Endothelial cell of umbilical vein (primary cell): Measurements from ENCODE around the gene MAPK8. TPM values are rescaled to one million over a fixed set of nuclear protein-coding genes. Genes with fewer than 3 reads are reported as not detected.

Source experiments
- BruUV-seq: library from RNA; stranded (reverse); fragments of 400-500 nt; replicated peaks from 2 replicates; lab custom pipeline; 2021; lab: Mats Ljungman, UMichigan
- CTCF ChIA-PET: fragments of 300-600, 350-600 bp; sonication (Branson Sonifier 250); formaldehyde crosslinking; loops from one replicate; lab custom pipeline; 2021; ENCODE audit warnings: antibody characterized with exemption, inconsistent platforms; lab: Charles Lee
- POLR2A ChIA-PET: fragments of 300-600, 350-600 bp; sonication (Branson Sonifier 250); formaldehyde crosslinking; loops from one replicate; lab custom pipeline; 2021; ENCODE audit warnings: antibody characterized with exemption, inconsistent platforms; lab: Charles Lee
- DNase-seq: peaks from one replicate; pipeline ENCODE4 v3.0.0-alpha.2; 2011; ENCODE audit warnings: low read depth, low spot score
- FAIRE-seq: peaks from 2 replicates; lab custom pipeline; 2011; peaks lifted over from hg19 to GRCh38; lab: Jason Lieb, UNC
- H2AFZ ChIP-seq: 2 replicates; pipeline ENCODE4 v1.6.0; 2012; ENCODE audit warnings: low read depth, low read length, control low read depth, inconsistent platforms
- H3K27ac ChIP-seq: 2 replicates; pipeline ENCODE4 v1.5.1; 2011; ENCODE audit warnings: low read depth, mild to moderate bottlenecking, control low read depth, low read length, moderate library complexity; ENCODE audit not compliant: insufficient read depth
- H3K27me3 ChIP-seq, 2 experiments: 2 replicates each; pipeline versions ENCODE4 v1.6.0 to v1.6.1; 2011; ENCODE audit warnings: low read length in 2 of 2, mixed read lengths in 1 of 2; ENCODE audit not compliant: control insufficient read depth in 2 of 2, insufficient read depth in 2 of 2
- H3K36me3 ChIP-seq, 2 experiments: 2 replicates in 1 of 2; 3 replicates in 1 of 2; pipeline ENCODE4 v1.5.1; 2011; ENCODE audit warnings: low read length in 2 of 2, mild to moderate bottlenecking in 1 of 2, moderate library complexity in 1 of 2; ENCODE audit not compliant: control insufficient read depth in 2 of 2, insufficient read depth in 2 of 2; ENCODE audit errors: extremely low read depth in 1 of 2
- H3K4me1 ChIP-seq: 3 replicates; pipeline ENCODE4 v1.5.1; 2011; ENCODE audit warnings: mild to moderate bottlenecking, low read length; ENCODE audit not compliant: control insufficient read depth, insufficient read depth; ENCODE audit errors: extremely low read depth
- H3K4me2 ChIP-seq: 2 replicates; pipeline ENCODE4 v1.6.1; 2011; ENCODE audit warnings: low read length, control low read depth, mixed read lengths; ENCODE audit not compliant: insufficient read depth
- H3K4me3 ChIP-seq, 3 experiments: fragments of 200-600 bp in 1 of 3; sonication (generic), shearing (Covaris generic) in 1 of 3; replicated peaks in 1 of 3; 2 replicates each; pipeline ENCODE4 v1.5.1; 2011 to 2016; ENCODE audit warnings: control low read depth in 3 of 3, low read length in 3 of 3, mild to moderate bottlenecking in 2 of 3, inconsistent platforms in 1 of 3, low read depth in 1 of 3, moderate library complexity in 1 of 3; ENCODE audit not compliant: insufficient read depth in 1 of 3
- H3K79me2 ChIP-seq: 2 replicates; pipeline ENCODE4 v1.6.0; 2012; ENCODE audit warnings: low read length, inconsistent platforms; ENCODE audit not compliant: control insufficient read depth, insufficient read depth
- H3K9ac ChIP-seq: replicated peaks from 2 replicates; pipeline ENCODE3; 2011; ENCODE audit warnings: low read length, control low read depth; ENCODE audit not compliant: insufficient read depth; ENCODE audit errors: extremely low read depth
- H3K9me1 ChIP-seq: replicated peaks from 3 replicates; pipeline ENCODE4 v1.6.0; 2011; ENCODE audit warnings: mild to moderate bottlenecking, low read length; ENCODE audit not compliant: control insufficient read depth, insufficient read depth; ENCODE audit errors: extremely low read depth
- H3K9me3 ChIP-seq: replicated peaks from 2 replicates; pipeline ENCODE4 v1.5.1; 2012; ENCODE audit warnings: low read length, inconsistent platforms; ENCODE audit not compliant: control insufficient read depth, insufficient read depth
- H4K20me1 ChIP-seq: replicated peaks from 2 replicates; pipeline ENCODE3; 2011; ENCODE audit warnings: mild to moderate bottlenecking, low read length; ENCODE audit not compliant: control insufficient read depth, insufficient read depth; ENCODE audit errors: extremely low read depth
- FOS ChIP-seq: IDR thresholded peaks from 2 replicates; pipeline ENCODE4 v1.6.1; 2011; ENCODE audit warnings: mild to moderate bottlenecking, low read length, moderate library complexity, borderline replicate concordance; ENCODE audit not compliant: insufficient read depth
- GATA2 ChIP-seq: IDR thresholded peaks from 2 replicates; pipeline ENCODE4 v1.7.0; 2011; ENCODE audit warnings: low read depth, mild to moderate bottlenecking, moderate library complexity, mixed read lengths, low read length; ENCODE audit not compliant: insufficient read length, insufficient read depth
- MYC ChIP-seq: IDR thresholded peaks from one replicate; pipeline ENCODE4 v1.6.1; 2011; ENCODE audit warnings: mild to moderate bottlenecking, low read depth, low read length
- dilution Hi-C: fragments of 300-500 bp; cut with MboI; formaldehyde crosslinking; loops from one replicate; pipeline ENCODE4 v1.15.0; 2019; ENCODE audit warnings: low sequenced_read_pairs; ENCODE audit not compliant: extremely low pct_ligation_motif_present
- intact Hi-C: fragments of 100-400 bp; cut with micrococcal nuclease; formaldehyde crosslinking; loops from one replicate; pipeline ENCODE4 v1.10.0; 2022
- polyA plus RNA-seq, 4 experiments: library from polyadenylated mRNA; depleted of rRNA in 3 of 4; stranded (reverse) in 3 of 4; unstranded in 1 of 4; fragments of >200 nt; gene quantifications; 2 replicates each; pipeline versions ENCODE4 v1.2.1 to v1.2.3, GENCODE V29; 2011 to 2012; ENCODE audit warnings: missing spikeins in 1 of 4
- total RNA-seq: library from RNA; stranded (reverse); gene quantifications from 2 replicates; pipeline ENCODE4 v1.2.3, GENCODE V29; 2021
- TF ChIP-seq, protein P1 (sequence below): IDR thresholded peaks from 2 replicates; pipeline ENCODE4 v1.6.1; 2011; ENCODE audit not compliant: insufficient read depth, insufficient read length

The MAPK8 gene
- total and polyA plus RNA-seq, 2 donors (not counting 3 experiments of a cell fraction or from before 2014, with no cell fraction given) = 25.3 to 56.2 TPM

DNA sequence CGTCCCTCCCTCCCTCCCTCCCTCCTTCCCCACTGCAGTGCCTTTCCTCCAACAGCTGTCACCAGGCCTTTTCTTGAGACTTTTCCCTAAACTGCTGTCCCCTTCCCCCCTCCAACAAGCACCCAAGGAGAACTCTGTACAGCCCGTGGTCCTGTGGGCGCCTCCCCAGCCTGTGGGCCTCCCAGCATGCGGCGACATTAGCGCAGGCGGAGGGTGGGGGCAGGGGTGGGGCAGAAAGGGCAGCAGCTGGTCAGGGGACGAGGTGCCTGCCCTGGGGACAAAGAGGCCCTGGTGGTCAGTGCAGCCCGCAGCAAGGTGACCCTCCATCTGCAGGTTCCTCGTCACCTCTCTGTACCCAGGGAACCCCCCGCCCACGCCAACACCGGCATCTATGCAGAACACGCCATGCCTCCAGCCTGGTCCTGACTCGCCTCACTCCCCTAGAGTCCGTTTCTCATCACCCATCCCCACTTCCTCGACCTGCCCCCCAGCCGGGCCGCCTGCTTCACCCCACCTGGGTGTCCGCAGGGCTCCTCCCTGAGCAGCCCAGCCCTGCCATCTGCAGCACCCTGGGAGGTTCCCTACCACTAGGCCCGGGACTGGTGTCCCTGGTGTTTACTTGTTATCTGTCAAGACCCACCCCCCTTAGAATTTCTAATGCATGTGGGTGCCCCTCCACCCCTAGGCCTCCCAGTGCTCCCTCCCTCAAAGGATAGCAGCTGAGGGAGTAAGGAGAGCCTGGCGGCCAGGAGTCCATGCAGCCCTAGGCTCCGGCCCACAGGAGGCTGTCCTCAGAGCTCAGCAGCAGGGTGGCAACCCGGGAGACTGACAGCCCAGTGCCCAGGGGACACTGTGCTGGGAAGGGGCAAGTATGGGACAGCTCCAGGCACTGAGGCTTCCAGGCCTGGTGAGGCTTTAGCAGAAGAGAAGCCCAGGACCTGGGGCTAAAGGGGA, 150.6 kb downstream of the MAPK8 start:
- TF ChIP-seq MYC (no peak), GATA2 (no peak), FOS (no peak)
- TF ChIP-seq, protein P1, sequence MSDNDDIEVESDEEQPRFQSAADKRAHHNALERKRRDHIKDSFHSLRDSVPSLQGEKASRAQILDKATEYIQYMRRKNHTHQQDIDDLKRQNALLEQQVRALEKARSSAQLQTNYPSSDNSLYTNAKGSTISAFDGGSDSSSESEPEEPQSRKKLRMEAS = no peak

More for the DNA sequence above, 150.6 kb downstream of the MAPK8 start:
- BruUV-seq = no TSS peak
- CTCF ChIA-PET = interaction anchor here (0.6 to 1.2 kb wide), 5 partner anchors 10 to 199 kb away, joined by 3 to 6 read pairs (median 3); no protein-coding TSS in a partner anchor
- H3K27me3 ChIP-seq = no peaks in the 10 kb centered on the region
- H2AFZ ChIP-seq = no peak overlapping the region
- no peak overlapping the region for H3K9ac ChIP-seq
- H4K20me1 ChIP-seq = no peaks in the 10 kb centered on the region
- POLR2A ChIA-PET = no interaction called here
- H3K4me1 ChIP-seq = peaks cover 9% of the 10 kb centered on the region
- dilution Hi-C loops = no loop called here
- intact Hi-C loops = no loop called here
- H3K36me3 ChIP-seq = peaks cover 0 to 7% of the 10 kb centered on the region in 2 experiments
- no peaks in the 10 kb centered on the region for H3K9me3 ChIP-seq
- no peak for DNase-seq
- H3K9me1 ChIP-seq = no peaks in the 10 kb centered on the region
- peaks cover 7% of the 10 kb centered on the region for H3K79me2 ChIP-seq
- no peak overlapping the region for H3K27ac ChIP-seq
- H3K4me3 ChIP-seq = no peak overlapping the region
- no peak overlapping the region for H3K4me2 ChIP-seq
- FAIRE-seq = no peak
